DOHH2 (cell line): ENCODE measurements around the gene HCN3.

Experiments
- H3F3A ChIP-seq: fragments of 200-600 bp; sonication (generic), shearing (Covaris generic); 2 replicates; pipeline ENCODE4 v1.6.0; 2016; ENCODE audit warnings: antibody characterized with exemption, mild to moderate bottlenecking; ENCODE audit not compliant: control insufficient read depth, insufficient read depth
- H3K27ac ChIP-seq: fragments of 200-600 bp; sonication (generic); 2 replicates; pipeline ENCODE4 v1.5.1; 2014; ENCODE audit warnings: low read depth, mild to moderate bottlenecking, low read length, moderate library complexity
- H3K27me3 ChIP-seq: fragments of 200-600 bp; sonication (generic); 2 replicates; pipeline ENCODE4 v1.6.1; 2014; ENCODE audit warnings: mild to moderate bottlenecking, low read length, mixed read lengths; ENCODE audit not compliant: control insufficient read depth
- H3K36me3 ChIP-seq: fragments of 200-600 bp; sonication (generic); 2 replicates; pipeline ENCODE4 v1.6.1; 2014; ENCODE audit warnings: mild to moderate bottlenecking, low read length, moderate library complexity, mixed read lengths; ENCODE audit not compliant: control insufficient read depth
- H3K4me1 ChIP-seq: fragments of 200-600 bp; sonication (generic); 2 replicates; pipeline ENCODE4 v1.6.1; 2014; ENCODE audit warnings: mild to moderate bottlenecking, low read length, mixed read lengths; ENCODE audit not compliant: control insufficient read depth
- H3K4me2 ChIP-seq: fragments of 200-600 bp; sonication (generic); 2 replicates; pipeline ENCODE4 v1.6.0; 2014; ENCODE audit warnings: mild to moderate bottlenecking, low read length, moderate library complexity
- H3K4me3 ChIP-seq: fragments of 200-600 bp; sonication (generic); 2 replicates; pipeline ENCODE4 v1.5.1; 2014; ENCODE audit warnings: mild to moderate bottlenecking, low read length, mixed read lengths
- H3K79me2 ChIP-seq: fragments of 200-600 bp; sonication (generic); 2 replicates; pipeline ENCODE4 v1.6.1; 2014; ENCODE audit warnings: mild to moderate bottlenecking, low read length, mixed read lengths; ENCODE audit not compliant: control insufficient read depth
- H3K9me2 ChIP-seq: fragments of 200-600 bp; sonication (generic); replicated peaks from 2 replicates; pipeline ENCODE4 v1.6.1; 2014; ENCODE audit warnings: mild to moderate bottlenecking, low read length, mixed read lengths; ENCODE audit not compliant: control insufficient read depth
- H3K9me3 ChIP-seq: fragments of 200-600 bp; sonication (generic); 2 replicates; pipeline ENCODE4 v1.6.1; 2014; ENCODE audit warnings: antibody characterized with exemption, low read length, mixed read lengths; ENCODE audit not compliant: control insufficient read depth, insufficient read depth
- H4K20me1 ChIP-seq: fragments of 200-600 bp; sonication (generic); 2 replicates; pipeline ENCODE4 v1.6.0; 2014; ENCODE audit warnings: low read depth, mild to moderate bottlenecking, antibody characterized with exemption, low read length, moderate library complexity; ENCODE audit not compliant: control insufficient read depth, insufficient read depth
- EZH2phosphoT487 ChIP-seq: fragments of 200-600 bp; sonication (generic); IDR thresholded peaks from 2 replicates; pipeline ENCODE4 v1.6.1; 2017; ENCODE audit warnings: borderline replicate concordance, mild to moderate bottlenecking, antibody characterized with exemption, low read length, moderate library complexity, mixed read lengths
- TF ChIP-seq, protein P1 (sequence below): fragments of 200-600 bp; sonication (generic); IDR thresholded peaks from one replicate; pipeline ENCODE4 v1.5.1; 2014; ENCODE audit warnings: antibody characterized with exemption, mild to moderate bottlenecking, low read depth, low read length; ENCODE audit not compliant: poor library complexity, severe bottlenecking

HCN3 gene

GRCh38 chr1:155247667-155248553 lies 29.4 kb upstream of the HCN3 start:
- Histone ChIP-seq H3K9me3 (no peaks in the 10 kb centered on the region), H3K27ac (no peak overlapping the region), H3F3A (peaks cover 6% of the 10 kb centered on the region; the same call in 1 of the 2 replicates), H3K79me2 (peaks cover 12% of the 10 kb centered on the region), H3K36me3 (peaks cover 20% of the 10 kb centered on the region), H3K4me2 (no peak overlapping the region), H4K20me1 (no peaks in the 10 kb centered on the region), H3K9me2 (no peaks in the 10 kb centered on the region), H3K4me1 (peaks cover 28% of the 10 kb centered on the region), H3K27me3 (no peaks in the 10 kb centered on the region), H3K4me3 (no peak overlapping the region)
- TF ChIP-seq, protein P1, sequence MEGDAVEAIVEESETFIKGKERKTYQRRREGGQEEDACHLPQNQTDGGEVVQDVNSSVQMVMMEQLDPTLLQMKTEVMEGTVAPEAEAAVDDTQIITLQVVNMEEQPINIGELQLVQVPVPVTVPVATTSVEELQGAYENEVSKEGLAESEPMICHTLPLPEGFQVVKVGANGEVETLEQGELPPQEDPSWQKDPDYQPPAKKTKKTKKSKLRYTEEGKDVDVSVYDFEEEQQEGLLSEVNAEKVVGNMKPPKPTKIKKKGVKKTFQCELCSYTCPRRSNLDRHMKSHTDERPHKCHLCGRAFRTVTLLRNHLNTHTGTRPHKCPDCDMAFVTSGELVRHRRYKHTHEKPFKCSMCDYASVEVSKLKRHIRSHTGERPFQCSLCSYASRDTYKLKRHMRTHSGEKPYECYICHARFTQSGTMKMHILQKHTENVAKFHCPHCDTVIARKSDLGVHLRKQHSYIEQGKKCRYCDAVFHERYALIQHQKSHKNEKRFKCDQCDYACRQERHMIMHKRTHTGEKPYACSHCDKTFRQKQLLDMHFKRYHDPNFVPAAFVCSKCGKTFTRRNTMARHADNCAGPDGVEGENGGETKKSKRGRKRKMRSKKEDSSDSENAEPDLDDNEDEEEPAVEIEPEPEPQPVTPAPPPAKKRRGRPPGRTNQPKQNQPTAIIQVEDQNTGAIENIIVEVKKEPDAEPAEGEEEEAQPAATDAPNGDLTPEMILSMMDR: no peak
- no peak for TF ChIP-seq EZH2phosphoT487

DNA sequence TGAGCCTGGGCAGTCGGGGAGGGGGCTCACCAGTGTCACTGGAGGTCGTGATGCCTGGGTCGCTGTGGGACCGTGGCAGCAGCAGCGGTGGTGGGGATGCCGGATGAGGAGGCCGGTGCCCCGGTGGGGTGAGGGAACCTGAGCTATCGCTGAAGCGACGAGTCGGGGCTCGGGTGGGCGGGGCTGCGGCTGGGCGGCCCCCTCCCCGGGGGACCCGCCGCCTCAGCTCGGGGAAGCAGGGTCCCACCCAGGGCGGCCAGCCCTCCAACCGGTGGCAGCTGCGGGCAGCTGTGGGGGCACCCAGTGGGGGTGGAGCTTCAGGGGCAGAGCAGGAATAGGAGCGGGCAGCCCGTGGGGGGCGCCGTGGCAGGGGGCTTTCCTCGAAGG lies 27.0 kb upstream of the HCN3 start:
- peaks cover 6% of the 10 kb centered on the region; the same call in 1 of the 2 replicates for H3F3A ChIP-seq
- H3K4me2 ChIP-seq: peak overlapping the region; percentile 64

GRCh38 chr1:155250633-155251449 lies 26.4 kb upstream of the HCN3 start:
- Histone ChIP-seq H3K4me2 (peak overlapping the region; percentile 64), H3K4me3 (peak overlapping the region; percentile 71), H3K9me3 (no peaks in the 10 kb centered on the region), H3K27me3 (no peaks in the 10 kb centered on the region), H4K20me1 (no peaks in the 10 kb centered on the region), H3K36me3 (peaks cover 14% of the 10 kb centered on the region), H3F3A (peaks cover 6% of the 10 kb centered on the region; the same call in 1 of the 2 replicates), H3K79me2 (peaks cover 13% of the 10 kb centered on the region), H3K4me1 (peaks cover 36% of the 10 kb centered on the region), H3K9me2 (no peaks in the 10 kb centered on the region), H3K27ac (no peak overlapping the region)
- TF ChIP-seq, protein P1: peak; percentile 100
- TF ChIP-seq EZH2phosphoT487: no peak

More for the DNA sequence above, 27.0 kb upstream of the HCN3 start:
- Histone ChIP-seq H3K4me3 (peak overlapping the region; percentile 71), H3K27ac (no peak overlapping the region), H3K79me2 (peaks cover 13% of the 10 kb centered on the region), H4K20me1 (no peaks in the 10 kb centered on the region), H3K27me3 (no peaks in the 10 kb centered on the region), H3K4me1 (peaks cover 34% of the 10 kb centered on the region), H3K9me2 (no peaks in the 10 kb centered on the region), H3K36me3 (peaks cover 13% of the 10 kb centered on the region; the same call in 1 of the 2 replicates), H3K9me3 (no peaks in the 10 kb centered on the region)
- no peak for TF ChIP-seq EZH2phosphoT487
- TF ChIP-seq, protein P1: no peak
